Activated naive CD8-positive, alpha-beta T cell treated with anti-CD3 and anti-CD28 coated beads, Interleukin-2, amount 50 U/mL, for 16 hours (primary cell): ENCODE measurements around the gene TBCE.
"Not testable (repeated sequence)": the region's sequence is repeated elsewhere in the genome, so short reads cannot be mapped to it uniquely, and the experiment has no call there.

Source experiments
- DNase-seq: peaks from one replicate; pipeline ENCODE4 v3.0.0-alpha.2; 2020; ENCODE audit warnings: low read depth, low spot score

TBCE gene

DNA sequence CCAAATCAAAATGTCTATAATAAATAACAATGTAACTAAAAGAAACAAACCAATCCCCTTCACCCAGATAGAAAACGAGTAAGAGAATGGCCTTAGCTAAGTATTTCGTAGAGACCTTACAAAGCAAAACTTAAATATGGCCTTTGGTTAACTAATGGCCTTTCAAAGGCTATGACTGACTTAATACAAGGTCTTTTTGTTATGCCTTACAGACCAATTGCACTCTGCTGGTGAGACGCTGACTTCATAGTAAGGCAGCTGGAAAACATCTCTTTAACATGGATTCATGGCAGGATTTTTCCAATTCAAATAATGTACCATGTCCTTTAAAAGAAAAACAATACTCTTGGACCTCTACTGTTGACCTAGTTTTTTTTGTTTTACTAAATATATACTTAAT, 15.8 kb upstream of the TBCE start:
- DNase-seq: no peak

GRCh38 chr1:235351898-235352297, 15.3 kb upstream of the TBCE start:
- DNase-seq: no peak

DNA sequence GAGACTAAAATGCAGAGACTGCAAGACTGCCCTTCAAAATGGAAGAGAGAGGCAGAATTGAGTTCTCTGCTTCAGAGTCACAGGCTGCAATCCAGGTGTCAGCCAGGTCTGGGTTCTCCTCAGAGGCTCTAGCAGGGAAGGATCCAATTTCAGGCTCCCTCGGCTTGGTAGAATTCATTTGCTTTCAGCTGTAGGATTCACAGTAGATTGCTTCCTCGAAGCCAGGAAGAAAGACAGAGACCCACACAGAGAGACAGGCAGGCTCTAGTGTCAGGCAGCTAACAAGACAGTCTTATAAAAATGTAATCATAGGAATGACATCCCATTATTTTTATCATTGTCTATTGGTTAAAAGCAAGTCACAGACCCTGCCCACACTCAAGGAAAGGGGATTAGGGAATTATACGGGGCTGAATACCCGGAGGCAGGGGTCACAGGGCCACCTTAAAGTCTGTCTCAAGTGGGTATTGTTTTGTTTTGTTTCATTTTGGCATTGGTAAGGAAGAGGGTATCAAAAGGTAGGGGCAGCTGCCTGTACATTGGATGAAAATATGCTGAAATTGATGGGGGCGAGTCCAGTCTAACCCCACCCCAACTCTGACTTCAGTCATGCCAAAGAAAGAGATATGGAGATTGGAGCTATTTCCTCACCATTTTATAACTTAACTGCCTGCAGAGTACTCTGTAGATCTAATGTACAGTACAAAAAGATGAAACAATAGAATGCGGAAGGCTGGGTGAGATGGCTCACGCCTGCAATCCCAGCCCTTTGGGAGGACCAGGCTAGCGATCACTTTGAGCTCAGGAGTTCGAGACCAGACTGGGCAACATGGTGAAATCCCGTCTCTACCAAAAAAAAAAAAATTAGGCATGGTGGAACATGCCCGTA, 9.5 kb upstream of the TBCE start:
- DNase-seq: no peak

DNA sequence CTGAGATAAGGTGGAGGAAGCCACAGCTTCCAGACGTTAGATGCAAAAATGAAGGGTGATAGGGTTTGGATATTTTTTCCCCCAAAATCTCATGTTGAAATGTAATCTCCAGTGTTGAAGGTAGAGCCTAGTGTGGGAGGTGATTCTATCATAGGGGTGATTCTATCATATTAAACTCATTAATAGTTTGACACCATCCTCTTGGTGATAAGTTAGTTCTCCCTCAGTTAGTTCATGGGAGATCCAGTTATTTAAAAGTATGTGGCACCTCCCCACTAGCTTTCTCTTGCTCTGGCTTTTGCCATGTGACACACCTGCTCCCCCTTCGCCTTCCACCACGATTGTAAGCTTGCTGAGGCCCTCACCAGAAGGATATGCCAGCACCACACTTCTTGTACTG, 8.3 kb upstream of the TBCE start:
- no peak for DNase-seq

- not testable (repeated sequence) for DNase-seq
Observed at GRCh38 chr1:235364189-235364588, 3.0 kb upstream of the TBCE start.

DNA sequence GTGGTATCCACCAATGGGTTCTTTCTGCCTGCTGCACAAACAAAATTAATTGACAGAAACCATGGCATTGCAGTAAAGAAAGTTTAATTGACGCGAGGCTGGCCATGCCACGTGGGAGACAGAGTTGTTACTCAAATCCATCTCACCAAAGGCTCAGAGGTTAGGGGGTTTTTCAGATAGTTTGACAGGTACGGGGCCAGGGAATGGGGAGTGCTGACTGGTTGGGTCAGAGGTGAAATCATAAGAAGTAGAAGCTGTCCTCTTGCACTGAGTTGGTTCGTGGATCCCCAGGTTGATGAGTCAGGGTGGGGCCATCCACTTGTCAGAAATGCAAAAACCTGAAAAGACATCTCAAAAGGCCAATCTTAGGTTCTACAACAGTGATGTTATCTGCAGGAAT, 941 bp upstream of the TBCE start:
- no peak for DNase-seq

DNA sequence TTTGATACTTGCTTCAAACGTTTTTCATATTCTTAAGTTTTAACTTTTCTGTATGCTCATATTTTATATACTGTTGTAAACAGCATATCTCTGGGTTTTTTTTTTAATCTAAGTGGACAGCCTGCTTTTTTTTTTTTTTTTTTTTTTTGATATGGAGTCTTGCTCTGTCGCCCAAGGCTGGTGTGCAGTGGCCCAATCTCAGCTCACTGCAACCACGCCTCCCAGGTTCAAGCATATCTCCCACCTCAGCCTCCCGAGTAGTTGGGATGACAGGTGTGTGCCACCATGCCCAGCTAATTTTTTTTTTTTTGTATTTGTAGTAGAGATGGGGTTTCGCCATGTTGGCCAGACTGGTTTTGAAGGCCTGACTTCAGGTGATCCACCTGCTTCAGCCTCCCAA, 1.2 kb downstream of the TBCE start:
- DNase-seq: no peak

DNA sequence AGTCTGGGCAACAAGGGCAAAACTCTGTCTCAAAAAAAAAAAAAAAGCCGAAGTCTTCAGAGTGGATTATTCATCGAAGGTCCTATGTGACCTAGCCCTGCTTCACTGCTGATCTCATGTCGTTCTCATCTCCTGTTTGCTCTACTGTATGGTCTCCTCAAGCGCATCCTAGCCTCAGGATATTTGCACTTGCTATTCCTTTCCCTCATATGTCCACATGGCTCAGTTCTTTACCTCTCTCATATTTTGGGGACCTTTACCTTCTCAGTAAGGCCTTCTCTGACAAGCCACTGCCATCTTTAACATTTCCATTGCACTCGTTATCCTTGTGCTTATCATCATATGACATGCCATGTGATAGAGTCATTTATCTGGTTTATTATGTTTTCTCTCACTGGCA, 2.6 kb downstream of the TBCE start:
- DNase-seq: no peak

- DNase-seq: no peak
Observed at GRCh38 chr1:235375919-235376605, 8.8 kb downstream of the TBCE start.

GRCh38 chr1:235378134-235378735, 11.0 kb downstream of the TBCE start:
- DNase-seq: not testable (repeated sequence)

DNA sequence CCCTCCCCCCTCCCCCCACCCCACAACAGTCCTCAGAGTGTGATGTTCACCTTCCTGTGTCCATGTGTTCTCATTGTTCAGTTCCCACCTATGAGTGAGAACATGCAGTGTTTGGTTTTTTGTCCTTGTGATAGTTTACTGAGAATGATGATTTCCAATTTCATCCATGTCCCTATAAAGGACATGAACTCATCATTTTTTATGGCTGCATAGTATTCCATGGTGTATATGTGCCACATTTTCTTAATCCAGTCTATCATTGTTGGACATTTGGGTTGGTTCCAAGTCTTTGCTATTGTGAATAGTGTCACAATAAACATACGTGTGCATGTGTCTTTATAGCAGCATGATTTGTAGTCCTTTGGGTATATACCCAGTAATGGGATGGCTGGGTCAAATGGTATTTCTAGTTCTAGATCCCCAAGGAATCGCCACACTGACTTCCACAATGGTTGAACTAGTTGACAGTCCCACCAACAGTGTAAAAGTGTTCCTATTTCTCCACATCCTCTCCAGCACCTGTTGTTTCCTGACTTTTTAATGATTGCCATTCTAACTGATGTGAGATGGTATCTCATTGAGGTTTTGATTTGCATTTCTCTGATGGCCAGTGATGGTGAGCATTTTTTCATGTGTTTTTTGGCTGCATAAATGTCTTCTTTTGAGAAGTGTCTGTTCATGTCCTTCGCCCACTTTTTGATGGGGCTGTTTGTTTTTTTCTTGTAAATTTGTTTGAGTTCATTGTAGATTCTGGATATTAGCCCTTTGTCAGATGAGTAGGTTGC, 14.9 kb downstream of the TBCE start:
- DNase-seq: not testable (repeated sequence)

- DNase-seq: not testable (repeated sequence)
Observed at GRCh38 chr1:235385633-235386032, 18.4 kb downstream of the TBCE start.

DNA sequence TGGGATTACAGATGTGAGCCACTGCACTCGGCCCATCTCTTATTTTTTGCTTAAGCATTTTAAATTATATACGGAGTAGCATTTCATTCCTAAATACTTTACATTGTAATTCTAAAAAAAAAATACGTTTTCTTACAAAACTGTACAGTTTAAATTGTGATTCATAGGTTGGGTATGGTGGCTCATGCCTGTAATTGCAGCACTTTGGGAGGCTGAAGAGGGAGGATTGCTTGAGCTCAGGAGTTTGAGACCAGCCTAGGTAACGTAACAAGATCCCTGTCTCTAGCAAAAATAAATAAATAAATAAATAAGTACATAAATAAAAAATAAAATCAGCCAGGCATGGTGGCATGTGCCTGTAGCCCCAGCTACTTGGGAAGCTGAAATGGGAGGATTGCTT, 24.6 kb downstream of the TBCE start:
- DNase-seq: no peak

DNA sequence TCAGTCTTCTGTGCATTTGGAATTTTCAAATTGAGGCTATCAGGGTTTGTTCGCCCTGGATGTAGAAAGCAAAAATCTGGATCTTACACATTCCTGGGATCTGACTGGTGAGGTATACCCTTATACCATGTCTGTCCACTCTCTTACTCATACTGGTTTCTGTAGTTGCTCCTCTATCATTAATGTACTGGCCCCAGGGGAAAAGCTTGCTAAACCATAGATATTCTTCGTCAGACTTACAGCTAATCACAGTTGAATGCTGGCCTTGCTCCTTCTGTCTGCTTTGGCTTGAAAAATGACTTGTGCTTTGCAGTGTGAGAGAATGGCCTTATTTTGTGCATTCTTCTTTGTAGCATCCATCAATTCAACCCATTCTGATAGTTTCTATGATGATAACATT, 30.5 kb downstream of the TBCE start:
- DNase-seq: no peak

- DNase-seq: no peak
Observed at GRCh38 chr1:235399661-235400060, 32.4 kb downstream of the TBCE start.

GRCh38 chr1:235401251-235401650, 34.0 kb downstream of the TBCE start:
- DNase-seq: no peak

GRCh38 chr1:235402457-235403200, 35.4 kb downstream of the TBCE start:
- no peak for DNase-seq

- DNase-seq: no peak
Observed at GRCh38 chr1:235403593-235403992, 36.4 kb downstream of the TBCE start.

DNA sequence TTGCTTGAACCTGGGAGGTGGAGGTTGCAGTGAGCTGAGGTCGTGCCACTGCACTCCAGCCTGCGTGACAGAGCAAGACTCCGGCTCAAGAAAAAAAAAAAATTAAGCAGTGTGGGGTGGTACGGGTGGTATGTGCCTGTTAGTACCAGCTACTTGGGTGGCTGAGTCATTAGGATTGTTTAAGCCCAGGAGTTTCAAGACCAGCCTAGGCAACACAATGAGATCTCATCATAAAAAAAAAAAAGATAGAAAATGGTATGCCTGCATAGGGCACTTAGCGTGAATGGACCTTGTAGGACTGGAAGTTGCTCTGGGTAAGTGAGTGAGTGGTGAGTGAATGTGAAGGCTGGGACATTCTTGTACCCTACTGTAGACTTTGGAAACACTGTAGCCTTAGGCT, 37.0 kb downstream of the TBCE start:
- no peak for DNase-seq

GRCh38 chr1:235407419-235407818, 40.2 kb downstream of the TBCE start:
- no peak for DNase-seq

GRCh38 chr1:235408503-235408960, 41.3 kb downstream of the TBCE start:
- no peak for DNase-seq
